Adrenal gland (tissue), 12 donors: ENCODE data around the gene TEX14. TPM values are rescaled to one million over a fixed set of nuclear protein-coding genes. Genes with fewer than 3 reads are reported as not detected.
A peak's percentile ranks its signal among the peaks of the same experiment; 100 is the strongest.

ENCODE experiments used
- DNase-seq, 7 donors: peaks; one replicate each; pipeline ENCODE4 v3.0.0-alpha.2; 2019 to 2020
- H3K27ac ChIP-seq, 5 donors: fragments of 200-600 bp; sonication (generic) in 4 of 5; 1 replicate in 3 of 5; 2 replicates in 2 of 5; pipeline versions ENCODE4 v1.5.1 to v1.8.0; 2016 to 2020; ENCODE audit warnings: mild to moderate bottlenecking in 1 of 5
- H3K27me3 ChIP-seq: fragments of 200-600 bp; 2 replicates; pipeline ENCODE4 v1.8.0; 2021
- H3K36me3 ChIP-seq, 2 donors: fragments of 200-600 bp; replicated peaks in 1 of 2; 1 replicate in 1 of 2; 2 replicates in 1 of 2; pipeline versions ENCODE4 v1.5.1 to v1.8.0; 2018 to 2022
- H3K4me1 ChIP-seq, 2 donors: fragments of 200-600 bp; replicated peaks in 1 of 2; 1 replicate in 1 of 2; 2 replicates in 1 of 2; pipeline versions ENCODE4 v1.5.1 to v1.8.0; 2018 to 2021
- H3K4me3 ChIP-seq, 4 donors: fragments of 200-600 bp; sonication (generic) in 3 of 4; one replicate each; pipeline ENCODE4 v1.5.1; 2016 to 2018
- H3K9me3 ChIP-seq, 3 donors: fragments of 200-600 bp; sonication (generic) in 1 of 3; replicated peaks in 1 of 3; 1 replicate in 2 of 3; 2 replicates in 1 of 3; pipeline versions ENCODE4 v1.5.1 to v1.8.0; 2016 to 2021
- POLR2A ChIP-seq, 2 donors: fragments of 450-650 bp; IDR thresholded peaks; one replicate each; pipeline ENCODE4 v1.6.1; 2017; ENCODE audit warnings: antibody characterized with exemption in 2 of 2, mild to moderate bottlenecking in 2 of 2, moderate library complexity in 1 of 2
- WGBS, 4 donors: extraction: QIAGEN DNeasy Blood & Tissue Kit in 2 of 4; methylation state at CpG; one replicate each; pipeline versions ENCODE4 v1.1.5 to v1.1.7; 2013 to 2017; 5-methylcytosine and 5-hydroxymethylcytosine counted together
- intact Hi-C, 2 donors: fragments of 100-400 bp; cut with DNase I; formaldehyde crosslinking; loops; one replicate each; pipeline versions ENCODE4 v1.14.1 to v1.15.0; 2022 to 2023
- polyA plus RNA-seq, 3 donors: library from polyadenylated mRNA; stranded (reverse); fragments of 200-250 nt in 2 of 3; fragments of 350-450 nt in 1 of 3; fragmentation: Illumina TruSeq in 1 of 3; extraction: RNeasy Lipid Tissue Mini Kit (QIAGEN cat#74804) in 1 of 3; gene quantifications; one replicate each; pipeline ENCODE4 v1.2.3, GENCODE V29; 2013 to 2014
- total RNA-seq, 9 donors: library from RNA; depleted of rRNA in 4 of 9; stranded (reverse); fragments of >200 nt in 4 of 9; fragments of 120-200 nt in 1 of 9; fragmentation: NEBNext Ultra II Directional in 1 of 9; extraction: Animal tissue kit (Norgen Biotek cat#: 25700) in 1 of 9; gene quantifications; one replicate each; pipeline versions ENCODE4 v1.1.0 to v1.2.4, GENCODE V29; 2013 to 2023
- TF ChIP-seq, protein P1 (sequence below), 6 experiments: fragments of 450-650 bp in 4 of 6; fragments of 200-600 bp in 2 of 6; sonication (generic) in 1 of 6; IDR thresholded peaks; 1 replicate in 5 of 6; 2 replicates in 1 of 6; pipeline versions ENCODE4 v1.5.1 to v1.8.0; 2016 to 2021; ENCODE audit warnings: antibody characterized with exemption in 6 of 6, mild to moderate bottlenecking in 2 of 6, moderate library complexity in 1 of 6
- donor health status: healthy with polysubstance abuse.
- donor health status: Bipolar disorder and iron deficiency.
- donor health status: DM: yes; HTN: yes; CAD: no.
- donor health status: DM: no; HTN: no; CAD: no.
- donor health status: DM: no; HTN: no; CAD: no.
- donor health status: DM: yes; HTN: yes; CAD: no.

The TEX14 gene
- total and polyA plus RNA-seq, 12 donors, result 0.10 to 0.97 (median 0.30) TPM; not detected in 1

- no peak for DNase-seq
- H3K27ac ChIP-seq, result no peak overlapping the region
- no peaks in the 10 kb centered on the region for H3K4me1 ChIP-seq
- H3K9me3 ChIP-seq, result no peaks in the 10 kb centered on the region
- WGBS, 4 donors, result 65 to 86% (median 75%) methylated on average over 2 of the region's 2 CpGs
- TF ChIP-seq, protein P1, sequence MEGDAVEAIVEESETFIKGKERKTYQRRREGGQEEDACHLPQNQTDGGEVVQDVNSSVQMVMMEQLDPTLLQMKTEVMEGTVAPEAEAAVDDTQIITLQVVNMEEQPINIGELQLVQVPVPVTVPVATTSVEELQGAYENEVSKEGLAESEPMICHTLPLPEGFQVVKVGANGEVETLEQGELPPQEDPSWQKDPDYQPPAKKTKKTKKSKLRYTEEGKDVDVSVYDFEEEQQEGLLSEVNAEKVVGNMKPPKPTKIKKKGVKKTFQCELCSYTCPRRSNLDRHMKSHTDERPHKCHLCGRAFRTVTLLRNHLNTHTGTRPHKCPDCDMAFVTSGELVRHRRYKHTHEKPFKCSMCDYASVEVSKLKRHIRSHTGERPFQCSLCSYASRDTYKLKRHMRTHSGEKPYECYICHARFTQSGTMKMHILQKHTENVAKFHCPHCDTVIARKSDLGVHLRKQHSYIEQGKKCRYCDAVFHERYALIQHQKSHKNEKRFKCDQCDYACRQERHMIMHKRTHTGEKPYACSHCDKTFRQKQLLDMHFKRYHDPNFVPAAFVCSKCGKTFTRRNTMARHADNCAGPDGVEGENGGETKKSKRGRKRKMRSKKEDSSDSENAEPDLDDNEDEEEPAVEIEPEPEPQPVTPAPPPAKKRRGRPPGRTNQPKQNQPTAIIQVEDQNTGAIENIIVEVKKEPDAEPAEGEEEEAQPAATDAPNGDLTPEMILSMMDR (IDR thresholded peaks at IDR 0.05), result no peak
- TF ChIP-seq POLR2A (IDR thresholded peaks at IDR 0.05), result no peak
- H3K36me3 ChIP-seq, result no peaks in the 10 kb centered on the region
- no peak overlapping the region for H3K4me3 ChIP-seq
- intact Hi-C loops, result no loop called here
- H3K27me3 ChIP-seq, result no peaks in the 10 kb centered on the region
Measured at GRCh38 chr17:58590377-58590776, 101.5 kb downstream of the TEX14 start.

DNA sequence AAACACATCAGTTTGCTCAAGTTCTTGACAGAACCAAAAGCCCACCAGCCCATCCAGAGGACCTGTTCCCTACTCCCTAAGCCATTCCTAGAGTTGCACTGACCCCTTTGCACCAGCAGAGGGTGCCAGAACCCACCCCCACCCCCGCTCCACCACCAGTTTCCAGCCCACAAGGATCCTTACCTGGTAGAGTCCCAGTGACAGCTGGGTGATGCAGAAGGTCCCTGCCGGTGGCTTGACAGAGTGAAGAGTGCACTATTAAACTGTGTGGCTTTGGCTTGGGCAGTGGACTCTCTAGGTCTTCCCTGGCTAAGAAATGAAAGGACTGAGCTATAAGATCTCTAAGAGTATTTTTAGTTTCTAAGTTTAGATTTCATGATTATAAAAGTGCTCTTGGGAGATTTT lies 104.1 kb downstream of the TEX14 start:
- peak; percentile 42 to 70 (median 51) for DNase-seq
- Histone ChIP-seq H3K4me3 (no peak overlapping the region), H3K27ac (no peak overlapping the region), H3K27me3 (no peaks in the 10 kb centered on the region), H3K9me3 (no peaks in the 10 kb centered on the region), H3K36me3 (no peaks in the 10 kb centered on the region), H3K4me1 (no peaks in the 10 kb centered on the region)
- intact Hi-C loops, result loop anchor here (5.0 to 10.0 kb wide), 2 partner anchors 53 to 420 kb away; no protein-coding TSS in a partner anchor
- TF ChIP-seq, protein P1 (IDR thresholded peaks at IDR 0.05), result peak; percentile 50 to 88 (median 78)
- no peak for TF ChIP-seq POLR2A (IDR thresholded peaks at IDR 0.05)
- 0% methylated on average over 1 to 2 of the region's 2 CpGs; no CpG with 5 or more reads in 1 of the 4 donors for WGBS, 4 donors

DNA sequence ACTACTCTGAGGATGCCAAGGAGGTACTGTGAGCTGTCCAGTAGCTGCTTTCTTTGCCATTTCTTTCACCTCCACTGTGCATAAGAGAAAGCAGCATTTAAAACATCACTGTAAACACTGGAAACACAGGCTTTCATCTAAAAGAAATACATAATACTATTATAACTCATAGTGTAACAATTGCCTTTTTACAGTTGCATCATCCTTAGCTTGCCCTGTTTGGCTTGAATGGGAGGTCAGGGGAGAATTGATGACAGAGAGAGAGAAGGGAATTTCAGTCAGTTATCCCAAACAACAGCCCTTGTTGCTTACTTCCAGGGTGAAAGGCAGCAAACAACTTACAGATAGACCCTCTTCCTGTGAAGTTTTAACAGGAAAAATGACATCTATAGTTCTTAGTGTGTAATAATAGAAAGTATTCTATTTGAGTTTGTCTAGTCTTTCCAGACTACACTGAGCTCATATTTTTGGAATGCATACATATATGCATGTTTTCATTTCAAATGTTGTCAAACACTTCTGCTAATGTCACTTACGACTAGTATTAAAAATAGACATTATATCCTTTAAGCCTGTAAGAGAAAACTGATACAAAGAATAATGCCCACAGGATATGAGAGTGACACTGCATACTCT lies 105.7 kb downstream of the TEX14 start:
- no peaks in the 10 kb centered on the region for H3K4me1 ChIP-seq
- intact Hi-C loops, result loop anchor here (5.0 to 10.0 kb wide), 2 partner anchors 51 to 421 kb away; no protein-coding TSS in a partner anchor

GRCh38 chr17:58585554-58585953 lies 106.3 kb downstream of the TEX14 start:
- TF ChIP-seq, protein P1 (IDR thresholded peaks at IDR 0.05), result no peak
- TF ChIP-seq POLR2A (IDR thresholded peaks at IDR 0.05), result no peak
- Histone ChIP-seq H3K4me1 (no peaks in the 10 kb centered on the region), H3K27me3 (no peaks in the 10 kb centered on the region), H3K4me3 (no peak overlapping the region), H3K9me3 (no peaks in the 10 kb centered on the region), H3K27ac (no peak overlapping the region), H3K36me3 (no peaks in the 10 kb centered on the region)
- WGBS, 4 donors, result 82 to 85% (median 84%) methylated on average over 10 of the region's 10 CpGs
- intact Hi-C loops, result loop anchor here (5.0 to 10.0 kb wide), 2 partner anchors 51 to 422 kb away; no protein-coding TSS in a partner anchor
- no peak for DNase-seq

More for the DNA sequence above, 105.7 kb downstream of the TEX14 start:
- Histone ChIP-seq H3K27ac (no peak overlapping the region), H3K4me3 (no peak overlapping the region), H3K27me3 (no peaks in the 10 kb centered on the region), H3K36me3 (no peaks in the 10 kb centered on the region), H3K9me3 (no peaks in the 10 kb centered on the region)
- 49 to 74% (median 56%) methylated on average over 1 of the region's 1 CpG for WGBS, 4 donors
- TF ChIP-seq, protein P1 (IDR thresholded peaks at IDR 0.05), result no peak
- TF ChIP-seq POLR2A (IDR thresholded peaks at IDR 0.05), result no peak
- no peak for DNase-seq
